HG03103 (cell line): Measurements from ENCODE around the gene MEOX2.

Experiments used
- ATAC-seq: cut with Tn5 transposase; IDR thresholded peaks from one replicate; pipeline ENCODE4 v1.9.1; 2021; ENCODE audit warnings: low read depth; ENCODE audit not compliant: unreplicated experiment

MEOX2 gene

GRCh38 chr7:15686295-15686956 is at the start of gene MEOX2:
Gene MEOX2, minus strand, starts transcription at chr7:15686683. Its CDS starts 281 bp downstream, at chr7:15686402.
- ATAC-seq: no peak

- no peak for ATAC-seq
These were observed 43.3 kb upstream of the MEOX2 start for GRCh38 chr7:15729746-15730145.

GRCh38 chr7:15725051-15725450 is 38.6 kb upstream of the MEOX2 start:
- no peak for ATAC-seq

GRCh38 chr7:15723841-15724240 is 37.4 kb upstream of the MEOX2 start:
- ATAC-seq: no peak

- ATAC-seq: no peak
These were observed 34.5 kb upstream of the MEOX2 start for GRCh38 chr7:15720849-15721471.

GRCh38 chr7:15719311-15719710 is 32.8 kb upstream of the MEOX2 start:
- ATAC-seq: no peak

- no peak for ATAC-seq
These were observed 29.0 kb upstream of the MEOX2 start for GRCh38 chr7:15715435-15715834.

- no peak for ATAC-seq
These were observed 23.5 kb upstream of the MEOX2 start for GRCh38 chr7:15709978-15710377.

- no peak for ATAC-seq
These were observed 21.1 kb upstream of the MEOX2 start for GRCh38 chr7:15707570-15707969.

- no peak for ATAC-seq
These were observed 17.2 kb upstream of the MEOX2 start for GRCh38 chr7:15703732-15704131.

- ATAC-seq: no peak
These were observed 6.1 kb upstream of the MEOX2 start for GRCh38 chr7:15692501-15693020.

- ATAC-seq: no peak
These were observed 2.4 kb upstream of the MEOX2 start for GRCh38 chr7:15688911-15689310.

GRCh38 chr7:15688279-15688626 is 1.8 kb upstream of the MEOX2 start:
- no peak for ATAC-seq

GRCh38 chr7:15687546-15688278 is 1.2 kb upstream of the MEOX2 start:
- ATAC-seq: no peak

GRCh38 chr7:15686957-15687545 is 568 bp upstream of the MEOX2 start:
- ATAC-seq: no peak

- ATAC-seq: no peak
These were observed 857 bp downstream of the MEOX2 start for GRCh38 chr7:15685358-15686294.

GRCh38 chr7:15684871-15685270 is 1.6 kb downstream of the MEOX2 start:
- ATAC-seq: no peak

- no peak for ATAC-seq
These were observed 2.2 kb downstream of the MEOX2 start for GRCh38 chr7:15684111-15684800.

GRCh38 chr7:15682751-15683245 is 3.7 kb downstream of the MEOX2 start:
- ATAC-seq: no peak
